Activated naive CD4-positive, alpha-beta T cell treated with anti-CD3 and anti-CD28 coated beads, Interleukin-2, amount 50 U/mL, for 72 hours (primary cell): ENCODE results near the gene PDE9A. TPM values are rescaled to one million over a fixed set of nuclear protein-coding genes. Genes with fewer than 3 reads are reported as not detected.
"Not testable (repeated sequence)": the region's sequence is repeated elsewhere in the genome, so short reads cannot be mapped to it uniquely, and the experiment has no call there.

Experiments used
- ATAC-seq, 2 donors: fragments of 150-1000 bp; cut with Tn5 transposase; 2 replicates each; pipeline ENCODE4 v1.10.0; 2021; ENCODE audit warnings: mild to moderate bottlenecking in 2 of 2, moderate library complexity in 2 of 2
- DNase-seq, 2 donors: peaks; one replicate each; pipeline ENCODE4 v3.0.0; 2021 to 2022; ENCODE audit warnings: low spot score in 2 of 2
- H3K27ac Mint-ChIP-seq, 2 donors: one replicate each; pipeline ENCODE4 v1.8.0; 2022; ENCODE audit warnings: mild to moderate bottlenecking in 2 of 2, mixed read lengths in 2 of 2
- H3K36me3 Mint-ChIP-seq, 2 donors: one replicate each; pipeline ENCODE4 v1.8.0; 2022; ENCODE audit warnings: mixed read lengths in 2 of 2
- H3K9me3 Mint-ChIP-seq, 2 donors: one replicate each; pipeline ENCODE4 v1.8.0; 2022; ENCODE audit warnings: mixed read lengths in 2 of 2
- total RNA-seq, 2 donors: library from RNA; stranded (reverse); gene quantifications; one replicate each; pipeline ENCODE4 v1.2.3, GENCODE V29; 2022

The PDE9A gene
- total RNA-seq, 2 donors from 2014 or later = 4.2 to 7.9 TPM

DNA sequence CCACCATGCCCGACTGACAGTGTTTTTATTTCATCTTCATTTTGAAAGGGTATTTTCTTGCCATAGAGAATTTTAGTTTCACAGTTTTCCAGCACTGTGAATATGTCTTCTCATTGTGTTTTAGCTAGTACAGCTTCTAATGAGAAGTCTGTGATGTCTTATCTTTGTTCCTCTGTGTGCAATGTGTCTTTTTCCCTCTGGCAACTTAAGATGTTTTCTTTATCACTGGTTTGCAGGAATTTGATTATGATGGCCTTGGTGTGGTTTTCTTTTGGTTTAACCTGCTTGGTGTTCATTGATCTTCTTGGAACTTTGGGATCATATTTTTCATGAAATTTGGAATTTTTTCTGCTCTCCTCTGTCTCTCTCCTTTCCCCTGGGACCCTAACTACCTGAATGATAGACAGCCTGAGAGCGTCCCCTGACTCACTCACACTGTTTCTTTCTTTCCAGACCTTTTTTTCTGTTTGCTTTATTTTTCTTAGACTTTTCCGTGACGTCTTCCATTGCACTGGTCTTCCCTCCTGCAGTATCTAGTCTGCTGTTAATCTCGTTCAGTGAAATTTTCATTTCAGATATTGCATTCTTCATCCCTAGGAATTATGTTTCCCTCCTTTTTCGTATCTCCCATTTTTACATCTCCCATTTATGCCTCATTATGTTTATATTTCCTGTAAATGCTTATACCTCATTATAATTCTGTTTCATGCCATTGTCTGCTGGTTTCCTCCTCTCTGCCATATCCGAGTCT, 48.5 kb downstream of the PDE9A start:
- no peak for ATAC-seq
- no peak for DNase-seq
- H3K27ac Mint-ChIP-seq = no peak overlapping the region
- H3K36me3 Mint-ChIP-seq = no peaks in the 10 kb centered on the region
- no peaks in the 10 kb centered on the region for H3K9me3 Mint-ChIP-seq

DNA sequence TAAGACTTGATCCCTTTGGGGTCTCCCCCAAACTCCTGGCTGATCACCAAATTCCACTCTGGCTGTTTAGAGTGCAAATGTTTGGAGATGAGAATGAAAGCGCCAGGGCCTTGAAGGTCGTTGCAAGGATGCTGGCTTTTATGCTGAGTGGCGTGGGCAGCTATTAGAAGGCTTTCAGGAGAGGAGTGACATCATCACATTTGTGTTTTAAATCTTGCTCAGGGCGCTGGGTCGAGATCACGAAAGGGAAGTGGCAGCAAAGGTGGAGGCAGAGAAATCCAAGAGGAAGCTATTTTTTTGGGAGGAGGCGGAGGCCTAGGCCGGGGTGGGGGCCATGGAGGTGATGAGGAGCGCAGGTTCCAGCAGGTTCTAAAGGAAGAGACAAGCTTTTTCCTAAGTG, 49.3 kb downstream of the PDE9A start:
- H3K9me3 Mint-ChIP-seq = no peaks in the 10 kb centered on the region
- no peaks in the 10 kb centered on the region for H3K36me3 Mint-ChIP-seq
- peak overlapping the region in 1 of 2 donors; percentile 36 for H3K27ac Mint-ChIP-seq
- ATAC-seq (no peak), DNase-seq (no peak)

DNA sequence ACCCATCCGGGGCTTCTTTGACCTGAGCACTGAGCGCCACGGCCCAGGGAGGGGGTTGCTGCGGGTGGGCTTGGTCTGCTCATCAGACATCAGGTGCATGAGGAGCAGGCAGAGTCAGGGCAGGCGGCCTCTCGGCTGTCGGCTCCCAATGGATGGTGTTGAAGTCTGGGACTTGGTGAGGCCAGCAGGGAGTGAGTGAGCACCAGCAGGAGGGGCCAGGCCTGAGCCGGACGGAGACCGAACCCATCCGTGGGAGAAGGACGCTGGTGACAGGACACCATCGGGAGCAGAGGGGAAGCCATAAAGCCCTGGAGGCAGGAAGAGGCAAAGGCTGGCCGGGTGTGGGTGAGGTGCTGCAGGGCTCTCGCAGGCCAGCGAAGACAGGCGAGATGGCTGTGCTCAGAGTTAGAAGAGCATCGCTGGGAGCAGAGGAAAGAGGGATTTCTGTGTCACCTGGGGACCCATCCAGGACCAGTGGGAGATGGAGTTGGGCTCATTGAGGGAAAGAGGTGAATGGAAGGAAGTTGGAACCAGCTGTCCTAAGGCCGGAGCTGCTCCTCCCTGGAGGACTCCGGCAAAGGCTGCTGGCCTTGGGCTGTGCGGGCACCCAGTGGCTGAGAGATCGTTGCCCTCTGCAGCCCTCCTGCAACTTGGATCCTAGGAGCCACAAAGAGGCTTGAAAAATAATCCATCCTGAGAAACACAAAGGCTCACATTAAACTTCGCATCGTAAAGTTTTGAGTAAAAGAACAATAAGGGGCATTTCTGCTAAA, 49.9 kb downstream of the PDE9A start:
- Mint-ChIP-seq H3K36me3 (no peaks in the 10 kb centered on the region), H3K9me3 (no peaks in the 10 kb centered on the region), H3K27ac (peak overlapping the region; percentile 36 to 75)
- no peak for ATAC-seq
- DNase-seq = peak in 1 of 2 donors; percentile 46

DNA sequence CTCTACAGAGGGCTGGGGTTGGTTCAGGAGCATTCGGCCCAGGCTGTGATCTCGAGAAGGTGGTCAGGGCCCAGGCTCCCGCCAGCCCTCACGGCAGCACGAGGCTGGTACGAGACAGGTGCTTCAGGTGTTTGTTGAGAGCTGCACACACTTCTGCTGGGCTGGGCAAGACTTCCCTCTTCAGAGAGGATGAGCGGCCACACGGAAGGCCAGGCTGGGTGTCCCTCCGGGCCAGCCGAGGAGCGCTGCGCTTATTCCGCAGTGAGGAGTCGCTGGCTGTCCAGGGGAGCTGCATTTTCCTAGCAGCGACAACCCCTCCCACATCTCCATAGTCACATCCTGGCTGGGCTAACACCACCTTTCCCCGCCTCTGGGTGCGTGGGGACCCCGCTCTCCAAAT, 50.5 kb downstream of the PDE9A start:
- Mint-ChIP-seq H3K9me3 (no peaks in the 10 kb centered on the region), H3K27ac (peak overlapping the region in 1 of 2 donors; percentile 31), H3K36me3 (no peaks in the 10 kb centered on the region)
- DNase-seq (peak in 1 of 2 donors; percentile 40), ATAC-seq (no peak)

DNA sequence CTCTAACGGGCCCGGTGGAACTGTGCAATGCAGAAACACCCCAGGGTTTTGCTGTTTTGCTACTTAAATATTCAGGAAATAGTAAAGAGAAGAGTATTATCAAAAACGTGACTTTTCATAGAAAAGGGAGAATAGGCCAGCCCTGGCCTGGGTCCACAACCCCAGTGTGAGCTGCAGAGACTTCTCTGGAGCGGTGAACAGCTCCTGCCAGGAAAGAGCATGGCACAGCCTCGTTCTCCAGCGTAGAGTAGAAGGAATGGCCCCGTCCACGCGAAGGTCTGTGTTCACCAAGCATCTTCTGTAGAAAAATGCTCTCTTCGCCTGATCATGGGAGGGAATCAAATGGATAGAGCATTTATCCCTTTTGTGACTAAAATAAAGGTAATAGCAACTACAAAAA, 51.4 kb downstream of the PDE9A start:
- Mint-ChIP-seq H3K9me3 (no peaks in the 10 kb centered on the region), H3K36me3 (no peaks in the 10 kb centered on the region), H3K27ac (peak overlapping the region in 1 of 2 donors; percentile 31)
- ATAC-seq (no peak), DNase-seq (no peak)

DNA sequence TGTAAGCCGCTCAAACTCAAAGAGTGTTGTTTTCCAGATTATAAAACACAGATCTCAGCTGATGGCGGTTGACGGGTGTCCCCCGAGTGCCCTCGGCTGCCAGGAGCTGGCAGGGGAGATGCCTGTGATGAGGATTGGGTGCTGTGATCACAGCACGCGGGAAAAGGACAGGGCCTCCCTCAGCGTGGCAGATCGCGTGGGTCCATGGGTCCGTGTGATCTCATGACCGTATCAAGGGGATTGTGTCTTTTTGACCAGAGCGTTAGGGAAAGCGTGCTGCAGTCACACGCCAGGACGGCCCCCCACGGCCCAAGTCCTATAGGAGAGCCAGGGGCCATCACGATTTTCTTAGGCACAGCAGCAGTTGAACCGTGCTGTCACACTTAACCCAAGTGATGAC, 51.9 kb downstream of the PDE9A start:
- H3K27ac Mint-ChIP-seq = no peak overlapping the region
- no peak for ATAC-seq
- no peaks in the 10 kb centered on the region for H3K9me3 Mint-ChIP-seq
- peak in 1 of 2 donors; percentile 25 for DNase-seq
- no peaks in the 10 kb centered on the region for H3K36me3 Mint-ChIP-seq

DNA sequence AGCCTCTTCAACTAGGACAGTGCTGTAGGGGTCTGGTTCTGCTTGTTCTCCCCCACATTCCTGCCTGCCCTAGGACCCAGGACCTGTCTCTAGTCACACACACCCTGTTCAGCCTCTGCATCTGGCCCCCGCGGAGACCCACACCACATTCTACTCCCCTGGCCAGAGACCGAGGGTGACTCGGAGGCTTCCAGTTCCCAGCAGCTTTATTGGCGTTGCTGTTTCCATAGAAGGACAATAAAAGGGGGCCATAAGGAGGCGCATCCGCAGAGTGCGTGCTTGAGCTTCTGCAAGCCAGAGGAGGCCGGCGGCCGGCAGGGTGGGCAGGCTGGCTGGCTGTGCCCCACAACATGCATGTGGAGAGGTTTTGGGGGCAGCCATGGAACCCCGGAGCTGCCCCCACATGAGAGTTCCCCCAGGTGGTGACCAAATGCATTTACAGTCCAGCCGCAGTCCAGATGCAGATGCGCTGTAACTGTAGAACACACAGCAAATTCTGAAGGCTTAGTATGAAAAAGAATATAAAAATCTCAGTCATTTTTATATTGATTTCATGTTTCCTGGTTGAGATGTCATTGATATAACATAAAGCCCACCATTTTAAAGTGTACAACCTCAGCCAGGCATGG, 52.4 kb downstream of the PDE9A start:
- DNase-seq (no peak), ATAC-seq (no peak)
- Mint-ChIP-seq H3K36me3 (no peaks in the 10 kb centered on the region), H3K27ac (no peak overlapping the region), H3K9me3 (no peaks in the 10 kb centered on the region)

DNA sequence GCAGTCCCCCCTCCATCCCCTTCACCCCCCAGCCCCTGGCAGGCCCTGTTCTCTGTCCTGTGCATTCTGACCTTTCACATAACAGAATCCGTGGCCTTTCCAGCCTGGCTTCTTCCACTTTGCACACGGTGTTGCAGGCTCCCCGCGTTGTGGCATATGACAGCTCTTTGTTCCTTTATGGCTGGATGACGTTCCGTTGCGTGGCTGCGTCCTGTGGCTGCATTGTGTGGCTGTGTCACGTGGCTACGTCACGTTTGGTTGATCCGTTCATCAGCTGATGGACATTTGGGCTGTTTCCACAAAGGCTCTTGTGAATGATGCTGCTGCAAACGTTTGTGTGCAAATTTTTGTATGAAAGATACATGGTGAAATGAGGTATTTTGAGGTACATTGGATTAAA, 53.3 kb downstream of the PDE9A start:
- ATAC-seq (no peak), DNase-seq (no peak)
- Mint-ChIP-seq H3K36me3 (no peaks in the 10 kb centered on the region), H3K9me3 (no peaks in the 10 kb centered on the region), H3K27ac (no peak overlapping the region)

DNA sequence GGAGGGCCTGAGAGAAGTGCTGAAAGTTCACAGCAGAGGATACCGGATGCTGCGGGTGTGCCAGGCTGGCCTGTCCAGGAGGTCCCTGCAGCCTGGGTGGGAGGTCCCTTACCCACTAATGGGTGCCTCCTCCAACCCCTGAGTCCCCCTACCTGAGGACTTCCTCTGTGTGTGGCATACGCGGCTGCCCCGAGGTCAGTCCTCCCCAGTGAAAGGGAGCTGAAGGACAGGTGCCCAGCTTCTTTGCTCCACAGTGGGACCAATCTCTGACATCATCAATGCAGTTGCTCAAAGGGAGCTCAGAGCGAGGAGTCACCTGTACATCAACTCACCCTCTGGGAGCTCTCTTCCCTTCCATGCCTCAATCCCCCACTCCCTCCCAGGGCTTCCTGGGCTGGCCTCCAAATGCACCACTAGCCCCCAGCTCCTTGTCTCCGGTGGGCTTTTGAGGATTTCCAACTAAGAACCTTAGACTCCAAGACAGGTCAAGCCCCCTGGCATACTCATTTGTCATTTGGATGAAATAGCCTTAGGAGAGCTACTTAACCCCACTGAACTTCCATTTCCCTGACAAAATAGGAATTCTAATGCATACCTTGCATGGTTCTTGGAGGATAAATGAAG, 53.9 kb downstream of the PDE9A start:
- Mint-ChIP-seq H3K9me3 (no peaks in the 10 kb centered on the region), H3K36me3 (no peaks in the 10 kb centered on the region), H3K27ac (no peak overlapping the region)
- DNase-seq = peak in 1 of 2 donors; percentile 31
- no peak for ATAC-seq

DNA sequence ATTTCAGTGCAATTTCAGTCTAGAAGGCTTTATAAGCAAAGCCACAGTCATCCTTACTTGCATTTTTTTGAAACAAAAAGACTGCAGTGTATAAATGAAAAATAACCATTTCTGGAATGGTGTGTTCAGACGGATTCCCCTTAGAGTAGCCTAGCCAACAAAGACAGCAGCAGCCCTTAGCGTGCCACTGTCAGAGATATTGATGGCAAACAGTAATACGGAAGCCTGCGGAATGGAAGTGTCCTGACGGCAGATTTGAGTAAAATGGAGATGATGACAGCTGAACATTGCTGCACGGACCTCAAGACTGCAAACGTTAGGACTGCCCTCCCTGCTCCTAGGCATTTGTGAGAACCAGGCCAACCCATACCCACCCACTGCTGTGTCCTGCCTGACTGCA, 54.7 kb downstream of the PDE9A start:
- Mint-ChIP-seq H3K36me3 (no peaks in the 10 kb centered on the region), H3K9me3 (no peaks in the 10 kb centered on the region), H3K27ac (no peak overlapping the region)
- DNase-seq = no peak
- ATAC-seq = no peak

DNA sequence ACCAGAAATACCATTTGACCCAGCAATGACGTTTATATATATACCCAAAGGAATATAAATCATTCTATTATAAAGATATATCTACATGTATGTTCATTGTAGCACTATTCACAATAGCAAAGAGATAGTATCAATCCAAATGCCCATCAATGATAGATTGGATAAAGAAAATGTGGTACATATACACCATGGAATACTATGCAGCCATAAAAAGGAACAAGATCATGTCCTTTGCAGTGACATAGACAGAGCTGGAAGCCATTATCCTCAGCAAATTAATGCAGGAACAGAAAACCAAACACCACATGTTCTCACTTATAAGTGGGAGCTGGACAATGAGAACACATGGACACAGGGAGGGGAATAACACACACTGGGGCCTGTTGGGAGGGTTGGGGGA, 55.5 kb downstream of the PDE9A start:
- DNase-seq, H3K27ac Mint-ChIP-seq, ATAC-seq, H3K36me3 Mint-ChIP-seq, H3K9me3 Mint-ChIP-seq: not testable (repeated sequence)

DNA sequence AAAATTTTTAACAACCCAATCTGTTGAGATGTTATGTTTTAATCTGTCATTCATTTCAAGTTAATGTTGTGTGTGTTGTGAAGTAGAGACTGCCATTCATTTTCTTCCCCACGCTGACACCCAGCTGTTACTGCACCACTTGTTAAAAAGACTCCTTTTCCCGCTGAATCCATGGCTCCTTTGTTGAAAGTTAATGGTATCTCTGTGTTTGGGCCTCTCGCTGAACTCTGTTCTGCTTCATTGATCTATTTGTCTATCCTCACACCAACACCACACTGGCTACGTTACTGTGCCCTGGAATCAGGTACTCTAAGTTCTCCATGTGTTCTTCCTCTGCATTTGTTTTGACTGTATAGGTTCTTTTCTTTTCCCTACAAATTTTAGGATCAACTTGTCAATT, 58.2 kb downstream of the PDE9A start:
- DNase-seq (no peak), ATAC-seq (no peak)
- H3K36me3 Mint-ChIP-seq = no peaks in the 10 kb centered on the region
- H3K9me3 Mint-ChIP-seq = no peaks in the 10 kb centered on the region
- no peak overlapping the region for H3K27ac Mint-ChIP-seq

DNA sequence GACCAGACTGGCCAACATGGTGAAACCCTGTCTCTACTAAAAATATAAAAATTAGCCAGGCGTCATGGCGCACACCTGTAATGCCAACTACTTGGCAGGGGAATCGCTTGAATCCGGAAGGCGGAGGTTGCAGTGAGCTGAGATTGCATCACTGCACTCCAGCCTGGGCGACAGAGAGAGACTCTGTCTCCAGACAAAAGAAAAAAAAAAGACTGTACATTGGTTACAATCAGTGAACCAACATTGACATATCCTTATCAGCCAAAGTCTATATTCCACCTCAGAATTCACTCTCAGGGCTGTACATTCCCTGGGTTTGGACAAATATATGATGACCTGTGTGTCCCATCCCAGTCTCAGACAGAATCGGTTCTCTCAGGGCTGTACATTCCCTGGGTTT, 62.0 kb downstream of the PDE9A start:
- not testable (repeated sequence) for H3K9me3 Mint-ChIP-seq, H3K27ac Mint-ChIP-seq, H3K36me3 Mint-ChIP-seq, DNase-seq, ATAC-seq

DNA sequence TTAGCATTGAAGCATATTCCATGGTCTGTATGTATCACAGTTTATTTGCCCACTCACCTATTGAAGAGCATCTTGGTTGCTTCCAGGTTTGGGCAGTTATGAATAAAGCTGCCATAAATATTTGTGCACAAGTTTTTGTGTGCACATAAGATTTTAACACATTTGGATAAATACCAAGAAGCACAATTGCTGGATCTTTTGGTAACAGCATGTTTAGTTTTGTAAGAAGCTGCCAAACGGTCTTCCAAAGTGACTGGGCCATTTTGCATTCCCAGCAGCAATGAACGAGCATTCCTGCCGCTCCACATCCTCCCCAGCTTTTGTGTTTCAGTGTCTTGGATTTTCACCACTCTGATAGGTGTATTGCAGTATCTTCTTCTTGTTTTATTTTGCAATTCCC, 62.7 kb downstream of the PDE9A start:
- Mint-ChIP-seq H3K9me3 (no peaks in the 10 kb centered on the region), H3K27ac (no peak overlapping the region), H3K36me3 (no peaks in the 10 kb centered on the region)
- DNase-seq (peak in 1 of 2 donors; percentile 28), ATAC-seq (no peak)

DNA sequence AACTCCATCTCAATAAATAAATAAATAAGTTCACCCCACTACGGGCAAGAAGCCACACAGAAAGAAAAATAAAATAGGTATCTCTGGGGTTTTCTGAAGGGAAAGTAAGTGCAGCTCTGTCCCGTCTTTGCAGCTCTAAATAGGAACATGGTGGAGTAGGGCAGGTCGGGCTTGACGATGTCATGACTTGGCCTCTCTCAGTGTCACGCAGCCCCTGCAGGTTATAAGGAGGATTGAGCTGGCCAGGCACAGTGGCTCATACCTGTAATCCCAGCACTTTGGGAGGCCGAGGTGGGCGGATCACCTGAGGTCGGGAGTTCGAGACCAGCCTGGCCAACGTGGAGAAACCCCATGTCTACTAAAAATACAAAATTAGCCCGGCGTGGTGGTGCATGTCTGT, 67.1 kb downstream of the PDE9A start:
- not testable (repeated sequence) for H3K9me3 Mint-ChIP-seq, H3K36me3 Mint-ChIP-seq, ATAC-seq, DNase-seq
- H3K27ac Mint-ChIP-seq = peak overlapping the region in 1 of 2 donors; percentile 36

DNA sequence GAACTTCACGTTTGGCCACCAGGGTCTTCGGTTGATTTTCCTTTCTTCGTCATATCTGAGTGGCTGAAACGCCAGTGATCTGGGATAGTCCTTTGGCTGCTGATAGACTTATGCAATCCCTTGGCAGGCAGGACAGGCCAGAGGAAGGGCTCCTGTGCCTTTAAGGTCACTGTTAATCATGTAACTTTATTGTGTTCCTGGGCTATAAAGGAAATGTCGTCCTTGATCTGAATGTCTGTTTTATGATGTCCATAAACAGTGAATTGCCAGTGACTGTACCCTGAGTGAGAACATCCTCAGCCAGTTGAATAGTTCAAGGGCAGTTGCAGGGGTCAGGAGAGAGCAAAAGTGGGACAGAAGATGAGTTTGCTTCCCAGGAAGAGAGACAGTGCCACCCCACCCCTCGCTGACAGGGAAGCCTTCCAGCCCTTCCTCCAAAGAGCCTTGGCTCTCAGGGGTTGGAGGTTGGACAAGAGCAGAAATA, 68.0 kb downstream of the PDE9A start:
- no peaks in the 10 kb centered on the region for H3K36me3 Mint-ChIP-seq
- H3K27ac Mint-ChIP-seq = no peak overlapping the region
- peak in 1 of 2 donors; percentile 21 for DNase-seq
- no peak for ATAC-seq
- no peaks in the 10 kb centered on the region for H3K9me3 Mint-ChIP-seq

DNA sequence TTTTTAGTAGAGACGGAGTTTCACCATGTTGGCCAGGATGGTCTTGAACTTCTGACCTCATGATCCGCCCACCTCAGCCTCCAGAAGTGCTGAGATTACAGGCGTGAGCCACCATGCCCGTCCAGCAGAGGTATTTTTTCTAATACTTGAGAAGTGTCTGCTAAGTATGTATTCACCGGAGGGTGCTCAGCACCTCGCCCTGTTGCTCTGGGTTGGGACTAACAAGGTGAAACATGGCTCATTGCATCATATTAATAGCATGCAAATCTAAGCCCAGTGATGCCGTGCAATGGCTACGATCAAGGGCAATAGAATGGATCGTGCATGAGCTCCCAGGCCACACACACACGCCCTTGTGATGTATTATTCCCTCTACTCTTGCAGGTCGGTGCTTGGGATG, 68.7 kb downstream of the PDE9A start:
- no peaks in the 10 kb centered on the region for H3K36me3 Mint-ChIP-seq
- ATAC-seq (no peak), DNase-seq (no peak)
- H3K9me3 Mint-ChIP-seq = no peaks in the 10 kb centered on the region
- H3K27ac Mint-ChIP-seq = no peak overlapping the region
